Esophagus squamous epithelium (tissue), 4 donors: ENCODE measurements around the gene ITPK1.

Experiments
- CTCF ChIP-seq, 6 experiments: fragments of 450-650 bp in 4 of 6; fragments of 200-600 bp in 2 of 6; sonication (generic) in 2 of 6; IDR thresholded peaks; one replicate each; pipeline ENCODE4 v1.5.1; 2016 to 2019; ENCODE audit warnings: antibody characterized with exemption in 6 of 6, mild to moderate bottlenecking in 4 of 6, moderate library complexity in 4 of 6
- POLR2A ChIP-seq, 4 donors: fragments of 450-650 bp; IDR thresholded peaks; one replicate each; pipeline ENCODE4 v1.6.1; 2017; ENCODE audit warnings: antibody characterized with exemption in 4 of 4, mild to moderate bottlenecking in 4 of 4, moderate library complexity in 3 of 4

GRCh38 chr14:92932448-92933395 is 183.0 kb downstream of the ITPK1 start:
- TF ChIP-seq CTCF (IDR thresholded peaks at IDR 0.05): no peak
- TF ChIP-seq POLR2A (IDR thresholded peaks at IDR 0.05): no peak
